K562 (cell line): ENCODE data around the gene TRMT2A. TPM values are rescaled to one million over a fixed set of nuclear protein-coding genes. Genes with fewer than 3 reads are reported as not detected.

Source experiments
- ATAC-seq: fragments of 200-7000 bp; cut with Tn5 transposase; 3 replicates; pipeline ENCODE4 v1.9.1; 2020; ENCODE audit warnings: moderate library complexity
- BruUV-seq: library from RNA; stranded (reverse); fragments of 400-500 nt; replicated peaks from 2 replicates; lab custom pipeline; 2021; lab: Mats Ljungman, UMichigan
- CTCF ChIA-PET: fragments of 300-600 bp; formaldehyde crosslinking; extraction: SDS; loops from one replicate; lab custom pipeline; 2021; ENCODE audit warnings: low intra/inter-chr PET ratio; lab: Yijun Ruan, JAX
- POLR2A ChIA-PET: fragments of 300-600, 350-650 bp; sonication (Branson Sonifier 250); formaldehyde crosslinking; extraction: SDS; loops from one replicate; lab custom pipeline; 2021; ENCODE audit warnings: antibody characterized with exemption, inconsistent platforms; lab: Yijun Ruan, JAX
- DNase-seq, 4 experiments: peaks; one replicate each; pipeline versions ENCODE4 v3.0.0 to v3.0.0-alpha.2; 2011 to 2018; ENCODE audit warnings: low spot score in 3 of 4, mixed read lengths in 3 of 4; ENCODE audit errors: extremely low read depth in 1 of 4
- FAIRE-seq: peaks from 2 replicates; lab custom pipeline; 2011; peaks lifted over from hg19 to GRCh38; lab: Jason Lieb, UNC
- H2AFZ ChIP-seq: 2 replicates; pipeline ENCODE4 v1.6.0; 2011; ENCODE audit warnings: low read depth, low read length, control low read depth, inconsistent platforms
- H3K27ac ChIP-seq: fragments of 200-600 bp; 3 replicates; pipeline ENCODE4 v1.8.0; 2011; ENCODE audit warnings: low read depth, mild to moderate bottlenecking, control low read depth, inconsistent platforms, low read length, moderate library complexity, mixed read lengths; ENCODE audit errors: extremely low read depth
- H3K27me3 ChIP-seq, 2 experiments: fragments of 300-600 bp in 1 of 2; 2 replicates in 1 of 2; 3 replicates in 1 of 2; pipeline versions ENCODE4 v1.6.0 to v1.8.0; 2011; ENCODE audit warnings: inconsistent platforms in 2 of 2, low read length in 2 of 2, mild to moderate bottlenecking in 1 of 2, mixed read lengths in 1 of 2, moderate library complexity in 1 of 2; ENCODE audit not compliant: control insufficient read depth in 2 of 2, insufficient read depth in 2 of 2
- H3K36me3 ChIP-seq: fragments of 300-600 bp; 3 replicates; pipeline ENCODE4 v1.8.0; 2011; ENCODE audit warnings: mild to moderate bottlenecking, low read length, inconsistent platforms; ENCODE audit not compliant: control insufficient read depth, insufficient read depth
- H3K4me1 ChIP-seq, 2 experiments: fragments of 200-600 bp in 1 of 2; replicated peaks in 1 of 2; 2 replicates in 1 of 2; 3 replicates in 1 of 2; pipeline versions ENCODE4 v1.5.1 to v1.8.0; 2011; ENCODE audit warnings: inconsistent platforms in 2 of 2, low read length in 2 of 2, mild to moderate bottlenecking in 1 of 2, mixed read lengths in 1 of 2, moderate library complexity in 1 of 2; ENCODE audit not compliant: control insufficient read depth in 2 of 2, insufficient read depth in 2 of 2
- H3K4me2 ChIP-seq: 2 replicates; pipeline ENCODE4 v1.6.1; 2011; ENCODE audit warnings: low read length, control low read depth, inconsistent platforms, mixed read lengths; ENCODE audit not compliant: insufficient read depth
- H3K4me3 ChIP-seq: fragments of 200-600 bp; sonication (generic), shearing (Covaris generic); 2 replicates; pipeline ENCODE4 v1.5.1; 2016; ENCODE audit warnings: control low read depth, inconsistent platforms
- H3K79me2 ChIP-seq: fragments of 200-600 bp; 3 replicates; pipeline ENCODE4 v1.8.0; 2011; ENCODE audit warnings: low read length, inconsistent platforms; ENCODE audit not compliant: control insufficient read depth, insufficient read depth
- H3K9ac ChIP-seq, 2 experiments: 2 replicates each; pipeline versions ENCODE4 v1.6.0 to v1.6.1; 2011; ENCODE audit warnings: low read depth in 2 of 2, low read length in 2 of 2, control low read depth in 1 of 2, inconsistent platforms in 1 of 2, mild to moderate bottlenecking in 1 of 2, mixed read lengths in 1 of 2; ENCODE audit not compliant: insufficient read depth in 1 of 2
- H3K9me1 ChIP-seq: one replicate; pipeline ENCODE4 v1.6.0; 2011; ENCODE audit warnings: inconsistent platforms, mild to moderate bottlenecking, low read length, moderate library complexity; ENCODE audit not compliant: control insufficient read depth, insufficient read depth
- H3K9me3 ChIP-seq: replicated peaks from 2 replicates; pipeline ENCODE4 v1.5.1; 2011; ENCODE audit warnings: low read depth, low read length, inconsistent platforms; ENCODE audit not compliant: control insufficient read depth, insufficient read depth
- H4K20me1 ChIP-seq: replicated peaks from 2 replicates; pipeline ENCODE4 v1.6.1; 2011; ENCODE audit warnings: low read length, inconsistent platforms, mixed read lengths; ENCODE audit not compliant: control insufficient read depth, insufficient read depth
- CBFA2T2 ChIP-seq: fragments of 450-650 bp; conservative IDR thresholded peaks from 2 replicates; pipeline ENCODE4 v1.6.1; 2017; ENCODE audit warnings: mild to moderate bottlenecking
- CLOCK ChIP-seq: fragments of 250-450 bp; sonication (Bioruptor Pico); IDR thresholded peaks from 2 replicates; pipeline ENCODE4 v1.4.0; 2020; ENCODE audit warnings: mild to moderate bottlenecking, moderate library complexity, borderline replicate concordance
- CTCF ChIP-seq, 3 experiments: IDR thresholded peaks in 2 of 3; conservative IDR thresholded peaks in 1 of 3; 2 replicates each; pipeline ENCODE4 v1.5.1; 2011 to 2012; ENCODE audit warnings: low read length in 3 of 3, mild to moderate bottlenecking in 3 of 3, control low read depth in 2 of 3, improper control_type of control experiment in 1 of 3, inconsistent platforms in 1 of 3, low read depth in 1 of 3, mixed read lengths in 1 of 3, moderate library complexity in 1 of 3; ENCODE audit not compliant: insufficient read depth in 2 of 3
- EZH2 ChIP-seq: IDR thresholded peaks from 2 replicates; pipeline ENCODE4 v1.6.1; 2012; ENCODE audit warnings: low read depth, mild to moderate bottlenecking, inconsistent platforms, low read length, borderline replicate concordance
- HDAC6 ChIP-seq: IDR thresholded peaks from 2 replicates; pipeline ENCODE4 v1.6.1; 2012; ENCODE audit warnings: low read depth, mild to moderate bottlenecking, control low read depth, inconsistent platforms, low read length, moderate library complexity
- KDM1A ChIP-seq, 2 experiments: fragments of 450-650 bp; IDR thresholded peaks; 2 replicates each; pipeline ENCODE4 v1.6.1; 2016; ENCODE audit warnings: mild to moderate bottlenecking in 2 of 2
- MLX ChIP-seq, 2 experiments: fragments of 450-650 bp in 1 of 2; sonication (generic) in 1 of 2; formaldehyde crosslinking; conservative IDR thresholded peaks; 2 replicates each; pipeline versions ENCODE4 v1.4.0 to v1.8.1; 2020 to 2022; ENCODE audit warnings: mild to moderate bottlenecking in 1 of 2, missing genetic modification reagents in 1 of 2
- TEAD4 ChIP-seq, 2 experiments: sonication (generic) in 1 of 2; formaldehyde crosslinking in 1 of 2; IDR thresholded peaks; 2 replicates each; pipeline versions ENCODE4 v1.6.1 to v1.8.0; 2012 to 2022; ENCODE audit warnings: borderline replicate concordance in 1 of 2, inconsistent platforms in 1 of 2, low read length in 1 of 2, mild to moderate bottlenecking in 1 of 2, missing genetic modification reagents in 1 of 2
- VEZF1 ChIP-seq: fragments of 200-800 bp; sonication (Bioruptor generic); IDR thresholded peaks from 2 replicates; pipeline ENCODE4 v1.6.1; 2017; ENCODE audit warnings: missing genetic modification characterization, missing compliant biosample characterization
- ZBTB2 ChIP-seq: fragments of 450-650 bp; IDR thresholded peaks from 2 replicates; pipeline ENCODE4 v1.6.1; 2016; ENCODE audit warnings: antibody characterized with exemption
- ZNF23 ChIP-seq: fragments of 250-450 bp; sonication (Bioruptor Pico); IDR thresholded peaks from 2 replicates; pipeline ENCODE4 v1.4.0; 2020; ENCODE audit warnings: mild to moderate bottlenecking
- WGBS: fragments of 100-300 bp; shearing (Covaris generic); methylation state at CpG from one replicate; pipeline ENCODE4 v1.1.6; 2016; ENCODE audit warnings: low coverage, mixed read lengths; ENCODE audit not compliant: insufficient coverage; ENCODE audit errors: missing lambda C conversion rate; 5-methylcytosine and 5-hydroxymethylcytosine counted together
- in situ Hi-C: fragments of 300-500 bp; cut with MboI; formaldehyde crosslinking; loops from 4 replicates; pipeline ENCODE4 v1.15.0; 2018; ENCODE audit warnings: inconsistent platforms, mixed read lengths
- intact Hi-C: fragments of 100-400 bp; cut with micrococcal nuclease; formaldehyde crosslinking; loops from 2 replicates; pipeline ENCODE4 v1.14.2; 2022
- polyA plus RNA-seq, 8 experiments: library from polyadenylated mRNA; depleted of rRNA in 4 of 8; stranded (reverse) in 5 of 8; unstranded in 3 of 8; fragments of >200 nt; fragmentation: Nextera tagmentation in 2 of 8; fragmentation: Illumina TruSeq in 1 of 8; extraction: Ambion mirVana in 2 of 8; extraction: Trizol in 1 of 8; gene quantifications; 2 replicates each; pipeline versions ENCODE4 v1.2.1 to v1.2.3, GENCODE V29; 2011 to 2014; ENCODE audit warnings: inconsistent platforms in 1 of 8, missing spikeins in 1 of 8
- total RNA-seq, 7 experiments: library from RNA; depleted of rRNA in 6 of 7; stranded (reverse); fragments of >200 nt in 6 of 7; fragmentation: Illumina TruSeq in 2 of 7; extraction: Trizol in 2 of 7; gene quantifications; 2 replicates each; pipeline versions ENCODE4 v1.2.1 to v1.2.3, GENCODE V29; 2011 to 2021; ENCODE audit warnings: low replicate concordance in 1 of 7

TRMT2A gene
- total and polyA plus RNA-seq, 9 of the 15 experiments (the other 6 are each of a cell fraction or from before 2014, with no cell fraction given) = 1.6 to 265 (median 140) TPM

GRCh38 chr22:20138417-20138738 lies 21.4 kb upstream of the TRMT2A start:
- Histone ChIP-seq H3K27me3 (no peaks in the 10 kb centered on the region), H3K9me3 (no peaks in the 10 kb centered on the region), H3K4me3 (no peak overlapping the region), H3K4me1 (peaks cover 9 to 88% of the 10 kb centered on the region in 2 experiments), H3K79me2 (peaks cover 9% of the 10 kb centered on the region; the same call in 1 of the 3 replicates), H3K9ac (peak overlapping the region in 1 of 2 experiments; percentile 86; a peak in 2 of 4 replicates), H3K9me1 (peaks cover 18% of the 10 kb centered on the region), H3K27ac (no peak overlapping the region), H4K20me1 (peaks cover 45% of the 10 kb centered on the region), H3K36me3 (peaks cover 17% of the 10 kb centered on the region; the same call in 2 of the 3 replicates), H3K4me2 (no peak overlapping the region), H2AFZ (no peak overlapping the region)
- peak; percentile 46 for FAIRE-seq
- in situ Hi-C loops = no loop called here
- intact Hi-C loops = no loop called here
- 58% methylated on average over 4 of the region's 4 CpGs for WGBS
- ATAC-seq = peak; percentile 2; the same call in 2 of the 3 replicates
- BruUV-seq = no TSS peak
- peak in 2 of 4 experiments; percentile 75 to 84 for DNase-seq
- ChIA-PET POLR2A (interaction anchor here (0.9 to 7.2 kb wide), 12 partner anchors 8 to 408 kb away, joined by 3 to 68 read pairs (median 4); partner anchors contain the start of gene TRMT2A), CTCF (no interaction called here)
- TF ChIP-seq TEAD4 (IDR thresholded peaks at IDR 0.05; ENCODE audit: low read length) (0 out of 2 replicates have a peak, but pooled peaks have one; percentile 12), TEAD4 (CRISPR knock-in tag; IDR thresholded peaks at IDR 0.05; ENCODE audit: borderline replicate concordance) (no peak), KDM1A (IDR thresholded peaks at IDR 0.05) (no peak), CBFA2T2 (no peak), EZH2 (no peak), MLX (CRISPR knock-in tag; conservative IDR thresholded peaks at IDR 0.05) (no peak), CTCF (IDR thresholded peaks at IDR 0.05 in 2 of 3, conservative IDR thresholded peaks at IDR 0.05 in 1 of 3; ENCODE audit: insufficient read depth in 2 of 3, low read depth in 1 of 3, low read length in 3 of 3) (0 out of 6 replicates have a peak, but pooled peaks of 1 of the 3 experiments have one; percentile 1), ZBTB2 (no peak), ZNF23 (CRISPR knock-in tag) (no peak), VEZF1 (no peak), CLOCK (no peak), HDAC6 (no peak)
